Endothelial cell of umbilical vein (primary cell): ENCODE results near the gene SNX12.

Source experiments
- CTCF ChIP-seq, 2 donors: IDR thresholded peaks; 1 replicate in 1 of 2; 2 replicates in 1 of 2; pipeline ENCODE4 v1.5.1; 2011; ENCODE audit warnings: low read length in 2 of 2, mild to moderate bottlenecking in 2 of 2, moderate library complexity in 2 of 2, control low read depth in 1 of 2, inconsistent platforms in 1 of 2, low read depth in 1 of 2; ENCODE audit not compliant: insufficient read depth in 1 of 2; ENCODE audit errors: extremely low read depth in 1 of 2
- JUN ChIP-seq: IDR thresholded peaks from 2 replicates; pipeline ENCODE4 v1.6.1; 2011; ENCODE audit warnings: borderline replicate concordance, low read depth; ENCODE audit not compliant: insufficient read length, insufficient read depth
- TF ChIP-seq, protein P1 (sequence below): IDR thresholded peaks from 2 replicates; pipeline ENCODE4 v1.6.1; 2011; ENCODE audit not compliant: insufficient read depth, insufficient read length

- TF ChIP-seq, protein P1, sequence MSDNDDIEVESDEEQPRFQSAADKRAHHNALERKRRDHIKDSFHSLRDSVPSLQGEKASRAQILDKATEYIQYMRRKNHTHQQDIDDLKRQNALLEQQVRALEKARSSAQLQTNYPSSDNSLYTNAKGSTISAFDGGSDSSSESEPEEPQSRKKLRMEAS: no peak
- TF ChIP-seq JUN: no peak
- no peak for TF ChIP-seq CTCF (IDR thresholded peaks at IDR 0.05; ENCODE audit: extremely low read depth in 1 of 2, insufficient read depth in 1 of 2, low read depth in 1 of 2, low read length in 2 of 2)
These were observed 10.1 kb downstream of the SNX12 start for GRCh38 chrX:71057848-71058530.
